Stimulated activated naive CD4-positive, alpha-beta T cell treated with Interleukin-2 at 50 U/mL for 16 hours (primary cell): ENCODE data around the gene ZNF783.
"Not testable (repeated sequence)": the region's sequence is repeated elsewhere in the genome, so short reads cannot be mapped to it uniquely, and the experiment has no call there.

Source experiments
- DNase-seq: peaks from one replicate; lab custom pipeline; 2025; lab: John Stamatoyannopoulos, UW

ZNF783 gene

GRCh38 chr7:149300620-149301285 lies 38.8 kb downstream of the ZNF783 start:
- DNase-seq, result no peak

GRCh38 chr7:149302222-149302621 lies 40.2 kb downstream of the ZNF783 start:
- DNase-seq, result no peak

- DNase-seq, result no peak
Measured at GRCh38 chr7:149302865-149303264, 40.9 kb downstream of the ZNF783 start.

GRCh38 chr7:149304006-149304405 lies 42.0 kb downstream of the ZNF783 start:
- DNase-seq, result no peak

GRCh38 chr7:149306854-149307253 lies 44.9 kb downstream of the ZNF783 start:
- DNase-seq, result no peak

GRCh38 chr7:149307775-149308501 lies 45.9 kb downstream of the ZNF783 start:
- no peak for DNase-seq

- DNase-seq, result no peak
Measured at GRCh38 chr7:149310113-149310836, 48.3 kb downstream of the ZNF783 start.

- no peak for DNase-seq
Measured at GRCh38 chr7:149310990-149311573, 49.1 kb downstream of the ZNF783 start.

- DNase-seq, result no peak
Measured at GRCh38 chr7:149313981-149314380, 52.0 kb downstream of the ZNF783 start.

GRCh38 chr7:149316606-149317005 lies 54.6 kb downstream of the ZNF783 start:
- DNase-seq, result no peak

- no peak for DNase-seq
Measured at GRCh38 chr7:149317496-149317895, 55.5 kb downstream of the ZNF783 start.

- no peak for DNase-seq
Measured at GRCh38 chr7:149317986-149318672, 56.1 kb downstream of the ZNF783 start.

- no peak for DNase-seq
Measured at GRCh38 chr7:149319376-149319775, 57.4 kb downstream of the ZNF783 start.

GRCh38 chr7:149320313-149321124 lies 58.5 kb downstream of the ZNF783 start:
- no peak for DNase-seq

- not testable (repeated sequence) for DNase-seq
Measured at GRCh38 chr7:149321125-149321905, 59.3 kb downstream of the ZNF783 start.

- no peak for DNase-seq
Measured at GRCh38 chr7:149321978-149322541, 60.1 kb downstream of the ZNF783 start.

- no peak for DNase-seq
Measured at GRCh38 chr7:149322737-149323136, 60.7 kb downstream of the ZNF783 start.

GRCh38 chr7:149325248-149325647 lies 63.3 kb downstream of the ZNF783 start:
- DNase-seq, result no peak

GRCh38 chr7:149329265-149329664 lies 67.3 kb downstream of the ZNF783 start:
- no peak for DNase-seq

GRCh38 chr7:149329766-149330334 lies 67.9 kb downstream of the ZNF783 start:
- DNase-seq, result no peak
